ENCODE results near the gene PTPRN2. TPM values are rescaled to one million over a fixed set of nuclear protein-coding genes. Genes with fewer than 3 reads are reported as not detected.

The PTPRN2 gene
- total RNA-seq, 1 donor from 2014 or later, result 2.4 TPM

DNA sequence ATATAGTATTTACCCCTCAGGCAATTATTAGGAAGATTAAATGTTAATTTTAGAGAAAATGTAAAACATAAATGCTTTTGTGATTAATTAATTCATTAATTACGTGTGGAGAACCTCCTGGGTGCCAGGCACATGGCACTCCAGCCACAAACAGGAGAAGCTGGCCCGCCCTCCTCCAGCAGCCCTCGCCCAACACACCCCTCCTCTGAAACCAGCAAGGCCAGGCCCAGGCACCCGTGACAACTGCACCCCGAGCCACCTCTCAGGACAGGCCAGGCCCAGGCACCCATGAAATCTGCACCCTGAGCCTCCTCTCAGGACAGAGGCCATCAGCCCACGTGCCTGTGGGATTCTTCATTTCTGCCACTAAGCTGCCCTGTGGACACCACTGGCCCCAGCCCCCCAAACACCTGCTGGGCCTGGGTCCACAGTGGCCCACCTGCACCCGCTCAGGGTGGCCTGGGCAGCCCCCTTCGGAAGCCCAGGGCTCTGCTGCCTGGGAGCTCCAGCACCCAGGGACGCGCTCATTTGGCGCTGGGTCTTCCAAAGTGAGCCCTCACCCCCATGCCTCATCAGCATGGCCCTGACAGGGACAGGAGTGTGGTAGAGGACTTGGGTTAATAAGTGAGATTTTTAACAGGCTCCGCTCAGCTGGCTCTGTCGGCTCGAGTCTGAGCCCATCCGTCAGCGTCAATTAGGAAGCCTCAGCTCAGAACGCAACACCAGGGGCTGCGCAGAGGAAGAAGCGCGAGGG is 768.7 kb downstream of the PTPRN2 start:
- no peak for TF ChIP-seq CTCF (IDR thresholded peaks at IDR 0.05; ENCODE audit: insufficient read depth, low read length, poor library complexity, severe bottlenecking)
- H3K4me3 ChIP-seq (ENCODE audit: low read depth, low read length), result no peak overlapping the region
- no peak for DNase-seq (ENCODE audit: low read depth)

GRCh38 chr7:157817944-157818700 is 769.5 kb downstream of the PTPRN2 start:
- Histone ChIP-seq H3K4me3 (ENCODE audit: low read depth, low read length) (no peak overlapping the region), H3K36me3 (ENCODE audit: control insufficient read depth, insufficient read depth, low read length) (no peaks in the 10 kb centered on the region), H3K27me3 (ENCODE audit: control insufficient read depth, insufficient read depth, low read length) (no peaks in the 10 kb centered on the region)
- no peak for DNase-seq (ENCODE audit: low read depth)
- TF ChIP-seq CTCF (IDR thresholded peaks at IDR 0.05; ENCODE audit: insufficient read depth, low read length, poor library complexity, severe bottlenecking), result no peak

More for the DNA sequence above, 768.7 kb downstream of the PTPRN2 start:
- no peaks in the 10 kb centered on the region for H3K27me3 ChIP-seq (ENCODE audit: control insufficient read depth, insufficient read depth, low read length)
- no peaks in the 10 kb centered on the region for H3K36me3 ChIP-seq (ENCODE audit: control insufficient read depth, insufficient read depth, low read length)

DNA sequence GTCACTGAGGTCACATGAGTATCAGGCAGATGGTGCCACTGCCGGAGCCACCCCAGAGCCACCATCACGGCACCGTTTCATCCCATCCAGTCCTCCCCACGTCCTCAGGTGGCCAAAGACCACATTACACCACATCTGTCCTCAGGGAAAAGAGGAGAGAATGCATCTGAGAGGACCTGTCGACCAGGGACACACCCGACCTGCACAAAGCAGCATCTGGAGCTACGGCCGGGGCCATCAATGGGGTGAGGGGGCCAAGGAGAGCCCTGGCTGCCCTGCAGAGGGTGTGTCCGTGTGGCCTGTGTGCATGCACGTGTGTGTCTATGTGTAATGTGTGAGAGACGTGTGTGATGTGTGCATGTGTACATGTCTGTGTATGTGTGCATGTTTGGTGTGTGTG is 770.2 kb downstream of the PTPRN2 start:
- no peak for DNase-seq (ENCODE audit: low read depth)
- Histone ChIP-seq H3K4me3 (ENCODE audit: low read depth, low read length) (no peak overlapping the region), H3K27me3 (ENCODE audit: control insufficient read depth, insufficient read depth, low read length) (no peaks in the 10 kb centered on the region), H3K36me3 (ENCODE audit: control insufficient read depth, insufficient read depth, low read length) (no peaks in the 10 kb centered on the region)
- no peak for TF ChIP-seq CTCF (IDR thresholded peaks at IDR 0.05; ENCODE audit: insufficient read depth, low read length, poor library complexity, severe bottlenecking)

DNA sequence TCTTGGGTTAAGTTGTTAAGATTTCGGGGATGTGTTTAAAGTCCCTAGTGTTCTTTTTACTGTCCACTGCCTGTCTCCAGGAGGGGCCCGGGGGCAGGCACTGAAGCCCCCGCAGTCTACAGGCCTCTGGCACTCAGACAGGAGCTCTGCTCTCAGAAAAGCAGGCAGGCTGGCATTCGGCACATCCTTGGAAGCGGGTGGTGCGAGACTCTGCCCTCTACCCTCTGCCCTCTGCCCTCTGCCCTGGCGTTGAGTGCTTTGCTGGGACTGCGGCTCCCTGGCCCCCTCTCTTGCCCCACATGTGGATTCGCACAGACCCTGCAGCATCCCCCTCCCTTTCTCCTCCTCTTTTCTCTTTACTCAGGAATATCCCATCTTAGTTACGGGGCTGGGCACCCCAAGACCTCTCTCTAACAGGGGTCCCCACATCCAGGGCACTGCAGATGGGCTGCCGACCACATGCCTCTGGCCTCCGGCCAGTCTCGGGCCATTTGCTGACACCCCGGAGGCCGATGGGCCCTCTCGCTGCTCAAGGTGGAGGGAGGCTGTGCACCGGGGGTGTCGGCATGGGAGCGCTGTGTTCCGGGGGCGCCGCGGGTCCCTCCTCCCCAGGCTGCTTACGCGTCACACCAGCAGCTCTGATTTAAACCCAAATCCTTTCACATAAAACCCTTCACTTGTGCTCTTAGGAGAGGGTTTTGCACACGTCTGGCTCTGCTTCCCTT is 770.9 kb downstream of the PTPRN2 start:
- Histone ChIP-seq H3K4me3 (ENCODE audit: low read depth, low read length) (no peak overlapping the region), H3K27me3 (ENCODE audit: control insufficient read depth, insufficient read depth, low read length) (no peaks in the 10 kb centered on the region), H3K36me3 (ENCODE audit: control insufficient read depth, insufficient read depth, low read length) (no peaks in the 10 kb centered on the region)
- TF ChIP-seq CTCF (IDR thresholded peaks at IDR 0.05; ENCODE audit: insufficient read depth, low read length, poor library complexity, severe bottlenecking), result no peak
- DNase-seq (ENCODE audit: low read depth), result no peak

DNA sequence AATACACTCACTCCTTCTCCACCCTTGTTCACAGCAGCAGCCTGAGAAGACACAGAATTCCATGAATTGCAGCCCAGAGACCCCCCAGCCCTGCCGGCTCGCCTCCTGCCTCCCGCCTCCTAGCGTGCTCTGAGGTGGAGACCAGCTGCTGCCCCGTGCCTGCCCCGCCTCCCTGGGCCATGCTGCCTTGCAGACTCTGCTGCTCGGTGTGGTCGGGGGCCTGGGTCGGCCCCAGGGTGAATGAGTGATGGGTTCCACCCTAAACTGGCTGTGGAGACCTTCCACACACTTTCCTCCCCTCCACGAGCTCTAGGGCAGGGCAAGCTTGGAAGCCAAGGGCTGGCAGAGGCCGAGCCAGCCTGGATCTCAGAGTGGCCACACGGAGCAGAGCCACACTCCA is 771.5 kb downstream of the PTPRN2 start:
- H3K4me3 ChIP-seq (ENCODE audit: low read depth, low read length), result no peak overlapping the region
- H3K36me3 ChIP-seq (ENCODE audit: control insufficient read depth, insufficient read depth, low read length), result no peaks in the 10 kb centered on the region
- DNase-seq (ENCODE audit: low read depth), result no peak
- no peak for TF ChIP-seq CTCF (IDR thresholded peaks at IDR 0.05; ENCODE audit: insufficient read depth, low read length, poor library complexity, severe bottlenecking)
- no peaks in the 10 kb centered on the region for H3K27me3 ChIP-seq (ENCODE audit: control insufficient read depth, insufficient read depth, low read length)

Measured in kidney epithelial cell (primary cell).